GM18519 (cell line): ENCODE results near the gene KIF5A.

Experiments
- ATAC-seq: cut with Tn5 transposase; IDR thresholded peaks from one replicate; pipeline ENCODE4 v1.9.1; 2021; ENCODE audit warnings: mild to moderate bottlenecking, moderate library complexity; ENCODE audit not compliant: unreplicated experiment, low FRiP score

The KIF5A gene

DNA sequence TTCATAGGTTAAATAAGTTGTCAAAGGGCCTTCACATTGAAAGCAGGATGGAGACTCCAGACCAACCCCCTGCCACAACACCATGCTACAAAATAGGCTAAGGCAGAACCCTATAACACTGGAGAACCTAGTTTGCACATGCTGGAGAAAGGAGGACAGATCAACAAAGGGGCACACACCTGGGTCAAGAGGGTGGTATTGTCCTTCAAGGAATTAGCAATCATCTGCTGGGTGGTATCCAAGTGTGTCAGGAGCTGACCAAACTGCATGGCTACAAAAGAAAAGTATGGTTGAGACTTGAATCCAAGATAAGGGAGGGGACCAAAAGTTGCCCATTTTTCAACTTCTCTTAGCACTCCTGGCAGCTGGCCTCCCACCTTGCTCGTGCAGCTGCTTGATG lies 18.0 kb upstream of the KIF5A start:
- no peak for ATAC-seq

DNA sequence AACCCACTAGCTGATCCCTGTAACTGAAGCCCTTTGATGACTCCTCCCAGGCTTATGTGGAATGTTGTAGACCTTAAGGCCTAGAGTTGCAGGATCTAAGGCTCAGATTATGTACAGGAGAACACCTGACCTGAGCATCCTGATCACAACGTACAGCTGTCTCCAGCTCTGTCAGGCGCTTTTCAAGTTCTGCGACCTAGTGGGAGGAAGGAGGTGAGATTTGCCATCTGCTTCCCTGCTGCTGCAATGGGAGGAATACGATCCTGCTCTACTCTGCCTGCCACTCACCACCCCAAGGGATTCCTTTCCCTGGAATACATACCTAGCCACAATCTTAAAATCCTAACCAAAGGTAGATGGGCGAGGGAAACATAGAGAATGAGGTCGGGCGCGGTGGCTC lies 16.7 kb upstream of the KIF5A start:
- no peak for ATAC-seq

DNA sequence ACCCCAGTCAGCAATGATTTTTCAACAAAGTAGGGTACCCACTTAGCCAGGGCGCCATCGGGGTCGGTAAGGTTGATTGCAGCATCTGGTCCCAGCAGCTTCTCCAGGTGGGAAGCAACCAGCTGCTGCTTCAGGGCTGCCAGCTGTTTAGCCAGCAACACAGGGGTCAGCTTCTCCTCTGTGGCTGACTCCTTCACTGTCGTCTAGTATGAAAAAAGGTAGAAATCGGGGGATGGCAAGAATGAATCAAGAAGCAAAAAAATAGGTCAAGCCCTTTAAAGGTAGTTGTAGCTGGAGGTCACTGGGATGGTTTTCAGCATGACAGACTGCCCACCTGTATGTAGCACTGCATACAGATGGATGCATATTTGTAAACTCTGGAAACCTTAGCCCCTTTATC lies 15.6 kb upstream of the KIF5A start:
- ATAC-seq = no peak

DNA sequence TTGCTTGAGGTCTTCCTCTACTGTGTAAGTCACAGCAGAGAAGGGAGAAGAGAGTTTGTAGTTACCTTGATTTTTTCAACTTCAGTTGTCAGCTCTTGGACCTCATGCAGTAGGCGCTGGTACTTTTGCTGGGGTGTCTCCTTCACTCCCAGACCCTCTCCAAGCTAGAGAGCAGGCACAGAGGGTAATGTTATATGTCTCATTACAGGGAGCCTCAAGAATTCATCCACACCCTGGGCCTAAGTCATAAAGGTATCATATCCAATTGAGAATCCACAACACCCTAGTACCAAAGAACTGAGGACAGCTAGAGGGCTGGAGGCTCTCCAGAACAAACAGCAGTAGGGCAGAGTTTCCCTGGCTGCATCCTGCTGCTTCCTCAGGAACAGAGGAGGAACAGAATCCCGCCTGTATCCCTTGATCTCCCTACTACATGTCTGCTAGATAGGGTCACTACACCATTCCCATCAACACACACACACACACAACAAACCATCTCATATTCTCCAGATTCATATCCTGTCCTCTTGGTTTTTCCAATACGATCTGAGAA lies 14.8 kb upstream of the KIF5A start:
- ATAC-seq = no peak

DNA sequence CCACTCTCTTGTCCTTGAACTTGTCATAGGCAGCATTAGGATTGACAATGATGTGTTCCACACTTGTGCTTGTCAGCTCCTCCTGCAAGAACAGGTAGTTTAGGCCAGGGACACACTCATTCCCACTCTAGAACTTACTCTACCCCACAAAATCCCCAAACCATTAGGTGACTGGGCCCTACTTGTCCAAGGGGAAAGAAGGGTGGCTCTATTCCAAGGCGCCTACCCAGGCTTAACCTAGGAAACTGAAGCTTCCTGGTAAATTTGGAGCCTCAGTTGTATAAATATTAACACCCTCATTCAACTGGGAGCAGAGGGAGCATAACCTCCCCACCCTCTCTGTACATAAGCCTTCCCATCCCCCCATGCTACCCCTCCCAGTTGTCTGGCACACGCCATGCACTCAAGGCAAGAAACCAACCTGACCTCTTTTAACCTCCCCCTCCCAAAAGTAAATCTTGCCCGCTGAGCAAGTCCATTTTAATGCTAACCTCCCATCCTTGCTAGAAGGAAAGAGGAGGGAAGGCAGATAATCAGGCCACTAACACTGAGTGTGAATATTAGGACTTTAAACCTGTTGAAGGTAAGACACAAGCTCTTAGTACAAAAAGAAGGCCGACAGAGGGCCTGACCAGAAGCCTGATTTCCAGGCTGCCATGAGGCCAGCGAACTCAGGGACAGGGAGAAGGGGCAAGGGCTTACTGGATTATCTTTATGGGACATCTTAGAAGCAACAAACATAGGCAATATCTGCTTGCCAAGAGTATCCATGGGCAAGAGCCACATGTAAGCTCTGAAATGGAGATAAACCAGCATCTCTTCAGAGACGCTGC lies 13.9 kb upstream of the KIF5A start:
- no peak for ATAC-seq

DNA sequence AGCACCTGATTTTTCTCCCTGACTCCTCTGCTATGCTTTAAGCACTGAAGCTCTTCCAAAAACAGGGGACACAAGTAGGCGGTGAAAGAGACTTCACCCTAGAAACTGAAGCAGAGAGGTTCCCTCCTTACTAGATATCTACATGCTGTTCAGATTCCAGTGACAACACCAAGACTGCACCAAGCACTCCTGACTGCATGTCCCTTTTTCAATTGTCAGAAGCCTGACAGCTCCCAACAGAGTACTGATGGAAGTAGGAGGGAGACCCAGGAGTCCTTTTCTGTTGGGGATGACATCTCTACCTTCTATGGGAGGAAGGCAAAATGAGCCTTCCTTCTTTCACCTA lies 13.3 kb upstream of the KIF5A start:
- ATAC-seq = no peak

DNA sequence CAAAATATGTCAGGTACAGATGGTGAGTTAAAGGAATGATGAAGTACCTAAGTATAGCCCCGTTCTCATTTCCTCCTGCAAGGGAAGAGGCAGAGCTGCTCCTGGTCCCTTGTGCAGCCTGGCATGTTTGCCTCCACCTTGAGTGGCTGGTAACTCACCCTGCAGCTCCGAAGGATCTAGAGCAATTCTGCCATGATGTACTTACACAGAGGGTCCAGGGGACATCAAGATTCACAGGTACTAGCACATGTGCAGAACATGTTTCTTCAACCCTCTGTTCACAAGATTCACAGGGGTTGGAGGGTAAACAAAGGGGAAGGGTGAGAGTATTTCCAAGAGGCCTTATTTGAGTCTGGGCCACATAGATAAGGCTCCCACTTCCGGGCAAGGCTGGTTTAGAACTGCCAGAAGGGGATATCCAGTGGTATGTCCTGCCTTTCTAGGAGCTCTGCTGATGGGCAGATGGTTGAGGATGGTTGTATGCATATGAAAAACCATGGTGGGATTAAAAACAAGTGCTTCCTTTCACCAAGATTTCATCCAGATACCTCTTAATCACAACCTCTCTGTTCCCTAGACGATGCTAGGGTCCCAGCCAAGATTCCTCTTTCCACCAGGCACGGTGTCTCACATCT lies 10.6 kb upstream of the KIF5A start:
- ATAC-seq = no peak

DNA sequence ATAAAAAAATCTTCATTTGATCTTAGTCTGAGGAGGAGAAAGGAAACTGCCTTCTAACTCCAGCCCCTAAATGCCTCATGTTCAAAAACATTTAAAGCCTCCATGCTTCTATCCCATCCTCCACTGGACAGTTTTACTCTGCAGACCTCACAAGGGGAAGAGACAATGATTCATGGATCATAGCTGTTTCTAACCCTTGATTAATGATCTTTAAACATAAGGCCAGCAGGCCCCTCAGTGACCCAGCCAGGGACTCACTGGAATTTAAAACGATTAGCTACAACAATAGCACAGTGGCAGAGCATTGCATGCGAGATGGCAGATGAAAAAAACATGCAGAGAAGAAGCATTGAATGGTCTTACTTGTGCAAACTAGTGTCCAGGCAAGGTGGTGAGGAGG lies 8.8 kb upstream of the KIF5A start:
- ATAC-seq = no peak

DNA sequence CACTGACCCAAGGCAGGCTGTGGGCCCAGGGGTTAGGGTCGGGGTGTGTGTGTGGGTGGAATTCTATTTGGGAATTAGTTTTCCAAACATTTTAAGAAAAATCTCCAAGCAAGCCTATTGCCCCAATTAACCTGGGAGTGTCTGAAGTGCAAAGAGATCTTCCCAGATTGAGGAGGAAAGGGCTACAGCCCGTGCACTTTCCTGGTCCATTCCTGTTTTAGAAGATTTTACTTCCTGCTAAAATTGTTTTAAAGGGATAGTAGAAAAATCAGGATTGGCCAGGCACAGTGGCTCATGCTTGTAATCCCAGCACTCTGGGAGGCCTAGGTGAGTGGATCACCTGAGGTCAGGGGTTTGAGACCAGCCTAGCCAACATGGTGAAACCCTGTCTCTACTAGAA lies 8.1 kb upstream of the KIF5A start:
- ATAC-seq = no peak

DNA sequence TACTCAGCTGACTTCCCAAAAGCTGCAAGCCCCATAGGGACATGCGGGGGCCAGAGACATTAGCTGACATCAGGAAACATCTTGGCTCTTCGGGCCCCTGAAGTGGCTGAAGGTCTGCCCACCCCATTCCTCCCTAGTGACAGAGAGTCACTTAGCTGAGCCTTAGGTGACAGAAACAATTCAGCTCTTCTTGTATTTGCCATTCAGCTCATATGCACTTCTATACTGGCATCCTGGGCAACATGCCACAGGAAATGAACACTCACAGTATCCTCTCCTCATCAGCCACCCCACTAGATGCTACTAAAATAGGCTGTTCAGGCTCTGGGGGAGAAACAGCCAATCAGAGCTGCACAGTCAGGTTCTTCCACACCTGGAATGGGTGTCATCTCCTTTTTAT lies 6.3 kb upstream of the KIF5A start:
- no peak for ATAC-seq

DNA sequence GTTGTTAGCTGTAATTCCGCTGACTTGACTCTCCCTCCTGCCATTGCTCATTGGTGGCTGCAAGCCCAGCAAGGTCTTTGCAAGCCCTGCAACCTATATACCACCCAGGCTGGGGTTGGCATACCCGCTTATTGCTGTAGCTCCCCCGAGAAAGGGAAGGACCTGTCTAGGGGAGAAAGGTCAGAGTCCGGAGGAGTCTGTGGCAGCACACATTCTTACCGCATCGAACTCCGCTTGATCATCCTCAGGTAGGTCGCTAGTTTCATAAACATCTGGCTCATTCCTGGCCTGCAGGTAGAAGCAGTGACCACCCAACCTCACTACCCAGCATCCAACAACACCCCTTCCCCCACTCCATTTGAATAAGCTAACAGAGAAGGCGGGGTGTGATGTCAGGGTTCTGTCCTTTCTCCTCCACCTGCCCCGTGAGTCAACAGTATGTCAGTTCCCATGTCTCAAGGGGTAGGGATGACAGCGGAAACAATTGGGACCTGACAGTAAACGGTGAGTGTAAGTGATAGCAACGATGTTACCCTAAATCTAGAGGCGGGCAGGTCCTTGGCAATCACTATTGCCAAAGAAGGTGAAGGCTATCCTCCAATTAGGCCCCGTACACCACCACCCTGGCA lies 3.9 kb upstream of the KIF5A start:
- no peak for ATAC-seq

DNA sequence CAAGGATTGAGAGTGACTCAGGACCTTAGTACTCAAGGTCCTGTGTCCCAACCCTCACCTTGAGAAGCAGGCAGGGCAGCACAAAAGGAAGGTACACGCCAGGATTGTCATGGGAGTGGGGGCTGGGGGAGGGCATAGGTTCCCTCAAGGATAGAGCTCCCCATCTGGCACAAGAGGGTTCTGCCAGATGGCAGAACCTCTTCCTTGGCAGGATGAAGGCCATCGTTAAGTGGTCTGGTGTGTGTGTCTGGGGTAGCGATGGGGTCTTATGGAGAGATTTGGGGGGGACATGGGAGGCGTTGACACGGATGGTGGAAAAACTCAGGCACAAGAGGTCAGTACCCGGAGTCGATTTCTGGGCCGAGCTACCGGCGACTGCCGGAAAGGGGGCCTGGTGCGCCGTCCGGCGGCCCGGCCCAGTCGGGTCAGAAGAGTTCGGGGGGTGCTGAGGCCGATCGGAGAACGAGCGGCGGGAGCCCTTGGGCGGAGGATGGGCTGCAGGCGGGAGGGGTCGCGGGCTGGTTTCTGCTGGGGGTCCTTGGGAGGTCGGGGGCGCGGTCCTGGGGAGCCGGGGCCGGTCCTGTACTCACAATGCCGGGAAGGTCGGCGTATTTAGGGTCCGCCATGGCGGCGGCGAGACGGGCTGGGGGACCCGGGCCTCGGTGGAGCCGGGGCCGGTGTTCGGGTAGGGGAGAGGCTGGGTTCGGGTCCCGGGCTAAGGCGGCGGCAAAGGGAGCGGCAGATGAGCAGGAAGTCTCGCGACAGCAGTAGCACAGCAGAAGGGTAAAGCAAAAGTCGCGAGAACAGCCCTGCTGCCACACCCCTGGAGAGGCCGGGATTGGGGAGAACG lies 3.2 kb upstream of the KIF5A start, which contains the start of gene DCTN2:
Gene DCTN2, minus strand, starts transcription at position 755 of the 850 bp plus-strand sequence. Its CDS starts 129 bp downstream, at position 626.
- ATAC-seq = peak; percentile 94

DNA sequence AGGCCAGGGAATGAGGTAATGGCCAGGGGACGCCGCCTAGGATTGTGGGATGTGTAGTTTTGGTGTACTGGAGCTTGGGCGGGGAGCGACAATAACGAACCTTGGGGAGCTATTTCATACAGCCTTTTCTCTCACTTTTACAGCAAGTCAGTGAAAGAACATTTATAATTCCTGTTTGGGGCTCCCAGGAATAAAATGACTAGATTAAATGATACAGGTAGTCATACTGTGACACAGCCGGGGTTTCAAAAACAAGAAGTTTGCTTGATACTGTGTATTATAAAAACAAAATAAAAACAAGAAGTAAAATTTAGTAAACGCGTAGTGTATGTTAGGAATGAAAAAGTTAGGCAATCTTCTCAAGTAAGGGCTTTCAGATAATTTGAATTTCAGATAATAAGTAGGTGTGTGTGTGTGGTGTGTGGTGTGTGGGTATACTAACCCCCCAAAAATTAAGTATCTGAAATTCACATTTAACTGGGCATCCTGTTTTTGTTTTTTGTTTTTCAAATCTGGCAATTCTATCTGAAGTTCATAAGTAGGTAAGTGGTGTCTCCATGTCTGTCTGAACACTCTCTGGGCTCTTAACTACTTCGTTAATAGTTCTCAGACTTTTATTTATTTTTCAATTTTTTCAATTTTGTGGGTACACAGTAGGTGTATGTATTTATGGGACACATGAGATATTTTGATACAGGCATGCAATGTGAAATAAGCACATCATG lies 2.4 kb upstream of the KIF5A start:
- no peak for ATAC-seq

DNA sequence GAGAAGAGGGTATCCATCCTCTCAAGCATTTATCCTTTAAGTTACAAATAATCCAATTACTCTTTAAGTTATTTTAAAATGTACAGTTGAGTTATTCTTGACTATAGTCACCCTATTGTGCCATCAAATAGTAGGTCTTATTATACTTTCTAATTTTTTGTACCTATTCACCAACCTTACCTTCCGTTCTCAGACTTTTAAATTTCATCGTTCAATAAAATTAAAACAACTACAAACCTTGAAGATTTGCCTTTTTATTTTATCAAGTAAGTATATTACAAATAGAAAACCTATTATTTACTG lies 1.9 kb upstream of the KIF5A start:
- ATAC-seq = no peak

DNA sequence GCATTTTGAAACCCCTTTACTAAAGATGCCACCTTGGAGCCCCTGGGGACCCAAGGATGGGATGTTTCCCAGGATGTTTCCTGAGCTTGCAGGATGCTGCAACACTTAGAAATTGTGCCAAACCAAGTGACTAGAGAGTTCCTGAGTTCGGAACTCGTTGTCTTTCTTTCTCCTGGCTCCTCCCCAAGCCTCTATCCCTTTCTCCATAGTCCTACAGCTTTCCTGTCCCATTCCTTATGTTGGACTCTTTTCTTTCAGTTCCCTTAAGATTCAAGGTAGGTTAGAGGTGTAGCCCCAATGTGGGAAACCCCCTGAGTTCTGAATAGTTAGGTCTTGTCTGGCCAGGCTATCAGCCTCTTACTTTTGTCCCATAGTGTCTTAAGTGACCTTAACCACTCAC lies 1.4 kb upstream of the KIF5A start:
- ATAC-seq = no peak

DNA sequence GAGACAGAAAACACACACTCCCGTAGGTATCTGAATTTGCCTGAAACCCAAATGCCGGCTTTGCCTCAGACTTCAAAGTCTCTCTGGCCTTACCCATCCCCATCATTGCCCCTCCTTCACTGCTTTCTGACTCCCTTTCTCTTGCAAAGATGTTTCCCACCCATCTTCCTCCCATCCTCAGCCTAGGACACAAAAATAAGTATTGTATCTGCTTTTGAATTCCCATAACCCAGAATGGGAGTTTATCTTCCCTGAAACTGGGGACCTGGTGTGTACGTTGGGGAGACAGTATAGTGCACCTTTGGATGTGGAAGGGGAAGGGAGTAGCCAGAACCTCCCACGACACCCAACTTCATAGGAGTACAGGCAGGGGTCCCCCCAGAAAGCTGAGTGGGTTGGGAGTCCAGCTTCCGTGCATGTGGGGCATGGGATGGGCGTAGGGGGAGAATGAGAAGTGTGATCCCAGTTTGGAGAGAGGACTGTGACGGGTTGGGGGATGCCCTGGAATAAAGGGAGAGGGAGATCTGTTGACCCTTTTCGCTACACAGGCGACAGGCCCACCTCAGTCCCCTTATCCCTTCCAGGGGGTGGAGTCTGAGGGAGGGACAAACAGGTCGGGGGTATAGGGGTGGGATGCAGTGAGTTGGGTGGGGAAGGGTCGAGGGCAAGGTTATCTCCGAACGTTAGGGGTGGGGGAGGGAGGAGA lies 488 bp upstream of the KIF5A start:
- ATAC-seq = no peak

DNA sequence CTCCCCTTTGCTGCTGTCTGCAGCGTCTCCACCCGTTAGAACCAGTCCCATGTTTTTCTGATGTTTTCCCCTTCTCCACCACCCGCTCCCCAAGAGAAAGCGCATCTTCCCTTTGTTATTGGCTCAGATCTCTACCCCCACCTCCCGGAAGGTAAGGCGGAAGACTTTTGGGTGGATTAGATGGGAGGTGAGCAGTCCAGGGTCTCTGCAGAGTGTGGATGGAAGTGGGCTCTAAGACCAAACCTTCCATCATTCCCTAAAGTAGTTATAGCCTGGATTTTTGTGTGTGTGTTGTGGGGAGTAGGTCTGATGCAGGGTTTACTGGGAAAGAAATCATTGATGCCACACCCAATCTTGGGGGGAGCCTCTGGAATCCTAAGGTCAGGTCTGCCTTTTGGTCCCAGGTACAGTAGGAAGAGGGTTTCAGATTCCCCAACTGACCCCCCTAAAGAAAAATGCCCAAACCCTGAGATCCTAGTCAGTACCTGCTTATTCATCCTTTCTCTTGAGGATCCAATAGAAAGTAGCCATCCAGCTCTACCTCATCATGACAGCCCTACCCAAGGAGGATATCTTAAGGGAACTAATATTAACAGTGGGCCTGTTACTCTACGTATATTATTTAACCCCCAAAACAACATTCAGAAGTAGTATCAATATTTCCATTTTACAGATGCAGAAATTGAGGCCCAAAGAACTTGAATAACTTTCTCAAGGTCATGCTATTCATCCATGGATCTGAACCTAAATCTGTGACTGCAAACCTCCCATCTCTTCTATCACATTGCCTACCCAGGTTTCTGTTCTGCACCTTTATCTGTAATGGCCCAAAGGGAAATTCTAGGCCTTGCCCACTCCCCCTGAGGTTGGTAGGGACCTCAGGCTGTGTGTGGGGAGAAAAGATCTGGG lies 1.1 kb downstream of the KIF5A start:
- no peak for ATAC-seq

DNA sequence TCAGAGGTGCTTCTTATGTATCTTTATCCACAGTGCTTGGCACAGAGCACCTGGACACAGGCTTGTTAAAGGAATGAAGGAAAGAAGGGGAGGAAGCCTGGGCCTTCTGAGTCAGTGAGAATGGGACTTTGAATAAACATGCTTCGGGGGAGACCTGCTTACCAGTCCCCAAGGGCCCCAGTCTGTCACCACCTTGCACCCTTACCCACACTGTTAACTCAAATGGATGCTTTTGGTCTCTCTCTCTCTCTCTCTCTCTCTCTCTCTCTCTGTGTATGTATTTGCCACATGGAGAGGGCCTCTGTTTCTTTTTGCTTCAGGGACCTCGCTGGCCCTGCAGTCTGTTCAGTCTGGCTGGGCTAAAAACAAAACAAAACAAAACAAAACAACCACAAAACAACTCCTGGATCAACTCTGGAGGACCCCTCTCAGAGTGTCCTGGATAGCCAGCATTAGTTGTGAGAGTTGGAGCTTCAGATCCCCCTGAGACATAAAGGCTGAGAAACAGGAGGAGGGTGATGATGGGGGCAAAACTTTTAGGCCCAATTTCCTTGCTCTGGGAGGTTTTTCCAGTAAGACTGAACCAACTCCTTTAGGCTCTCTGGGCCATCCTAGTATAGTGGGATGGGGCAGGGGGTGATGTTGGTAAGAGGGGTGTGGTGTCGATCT lies 1.9 kb downstream of the KIF5A start:
- no peak for ATAC-seq
